MM.1S (cell line): Measurements from ENCODE around the gene APC2.

Experiments used
- DNase-seq: peaks from one replicate; pipeline ENCODE4 v3.0.0-alpha.2; 2015
- H2AFZ ChIP-seq: fragments of 300-600 bp; sonication (generic); 2 replicates; pipeline ENCODE4 v1.6.0; 2016; ENCODE audit warnings: antibody characterized with exemption, low read length
- H3F3A ChIP-seq: fragments of 300-600 bp; sonication (generic); 2 replicates; pipeline ENCODE4 v1.6.1; 2016; ENCODE audit warnings: mild to moderate bottlenecking, antibody characterized with exemption, low read length, moderate library complexity, mixed read lengths; ENCODE audit not compliant: insufficient read depth
- H3K27ac ChIP-seq: fragments of 300-600 bp; sonication (generic); 2 replicates; pipeline ENCODE4 v1.5.1; 2016; ENCODE audit warnings: mild to moderate bottlenecking, low read length
- H3K27me3 ChIP-seq: fragments of 300-600 bp; sonication (generic); replicated peaks from 2 replicates; pipeline ENCODE4 v1.6.0; 2016; ENCODE audit warnings: low read length; ENCODE audit not compliant: insufficient read depth
- H3K36me3 ChIP-seq: fragments of 300-600 bp; sonication (generic); replicated peaks from 2 replicates; pipeline ENCODE4 v1.6.1; 2016; ENCODE audit warnings: mild to moderate bottlenecking, low read length, mixed read lengths; ENCODE audit not compliant: insufficient read depth
- H3K4me1 ChIP-seq: fragments of 300-600 bp; sonication (generic); 2 replicates; pipeline ENCODE4 v1.6.1; 2016; ENCODE audit warnings: low read length, mixed read lengths
- H3K4me2 ChIP-seq: fragments of 300-600 bp; sonication (generic); 2 replicates; pipeline ENCODE4 v1.6.0; 2016; ENCODE audit warnings: low read depth, low read length
- H3K4me3 ChIP-seq: fragments of 300-600 bp; sonication (generic); 2 replicates; pipeline ENCODE4 v1.5.1; 2016; ENCODE audit warnings: low read length, mixed read lengths
- H3K79me2 ChIP-seq: fragments of 300-600 bp; sonication (generic); 2 replicates; pipeline ENCODE4 v1.6.1; 2016; ENCODE audit warnings: mixed run types, low read length, mixed read lengths
- H3K9ac ChIP-seq: fragments of 300-600 bp; sonication (generic); 2 replicates; pipeline ENCODE4 v1.6.1; 2016; ENCODE audit warnings: low read length, mixed read lengths
- H3K9me2 ChIP-seq: fragments of 300-600 bp; sonication (generic); replicated peaks from 2 replicates; pipeline ENCODE4 v1.6.1; 2016; ENCODE audit warnings: mild to moderate bottlenecking, low read length, mixed read lengths; ENCODE audit not compliant: insufficient read depth
- H3K9me3 ChIP-seq: fragments of 300-600 bp; sonication (generic); replicated peaks from 2 replicates; pipeline ENCODE4 v1.6.1; 2016; ENCODE audit warnings: mild to moderate bottlenecking, low read length, mixed read lengths; ENCODE audit not compliant: insufficient read depth
- H4K20me1 ChIP-seq: fragments of 300-600 bp; sonication (generic); 2 replicates; pipeline ENCODE4 v1.6.1; 2016; ENCODE audit warnings: mild to moderate bottlenecking, low read length, moderate library complexity, mixed read lengths; ENCODE audit not compliant: insufficient read depth
- EZH2 ChIP-seq: fragments of 300-600 bp; sonication (generic); optimal IDR thresholded peaks from 2 replicates; pipeline ENCODE3; 2017; ENCODE audit warnings: low read depth, mild to moderate bottlenecking, antibody characterized with exemption, low read length, mixed read lengths
- EZH2phosphoT487 ChIP-seq: fragments of 300-600 bp; sonication (generic); IDR thresholded peaks from 2 replicates; pipeline ENCODE4 v1.6.1; 2018; ENCODE audit warnings: antibody characterized with exemption, low read length
- TF ChIP-seq, protein P1 (sequence below): fragments of 300-600 bp; sonication (generic); IDR thresholded peaks from 2 replicates; pipeline ENCODE4 v1.5.1; 2016; ENCODE audit warnings: antibody characterized with exemption, low read length, mixed read lengths

APC2 gene

DNA sequence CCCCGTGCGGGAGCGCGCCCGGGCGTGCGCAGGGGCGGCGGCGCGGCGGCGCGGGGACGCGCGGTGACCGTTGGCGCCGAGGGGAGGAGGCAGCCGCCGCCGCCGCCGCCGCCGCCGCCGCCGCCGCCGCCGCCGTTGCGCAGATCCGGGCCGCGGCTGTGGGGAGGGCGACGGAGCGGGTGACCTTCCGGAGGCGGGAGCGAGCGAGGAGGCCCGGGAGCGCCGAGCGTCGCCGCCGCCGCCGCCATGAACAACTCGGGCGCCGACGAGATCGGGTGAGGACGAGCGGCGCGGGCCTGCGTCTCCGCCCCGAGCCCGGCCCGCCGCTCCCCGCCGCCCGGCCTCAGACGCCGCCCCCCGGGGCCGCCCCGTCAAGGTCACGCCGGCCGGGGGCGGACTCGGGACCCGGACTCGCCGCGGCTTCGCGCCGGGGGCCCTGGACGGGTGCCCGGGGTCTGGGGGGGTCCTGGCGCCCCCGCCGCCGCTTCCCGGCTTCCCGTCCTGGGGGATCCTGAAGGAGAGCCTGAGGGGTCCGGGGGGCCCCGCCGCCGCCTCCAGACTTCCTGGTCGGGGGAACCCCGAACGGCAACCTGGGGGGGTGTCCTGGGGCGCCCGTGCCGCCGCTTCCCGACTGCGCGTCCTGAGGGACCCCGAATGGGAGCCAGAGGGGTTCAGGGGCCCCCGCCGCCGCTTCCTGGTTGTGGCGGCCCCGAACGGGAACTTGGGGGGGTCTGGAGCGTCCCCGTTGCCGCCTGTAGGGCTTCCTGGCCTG, 42.2 kb upstream of the APC2 start, which contains the start of gene DAZAP1:
DAZAP1 (plus strand) TSS at position 59 of the 772 bp plus-strand sequence; CDS start at position 247, 188 bp downstream.
- H3K4me2 ChIP-seq: peak within 1 kb of the TSS; percentile 96
- H3K4me1 ChIP-seq: peaks cover 41% of the 10 kb centered on the region
- H3K9me3 ChIP-seq: no peaks in the 10 kb centered on the region
- H2AFZ ChIP-seq: peak within 1 kb of the TSS; percentile 84
- peak within 1 kb of the TSS; percentile 97 for H3K4me3 ChIP-seq
- peaks cover 15% of the 10 kb centered on the region for H3F3A ChIP-seq
- TF ChIP-seq EZH2: no peak
- no peak for TF ChIP-seq EZH2phosphoT487
- TF ChIP-seq, protein P1, sequence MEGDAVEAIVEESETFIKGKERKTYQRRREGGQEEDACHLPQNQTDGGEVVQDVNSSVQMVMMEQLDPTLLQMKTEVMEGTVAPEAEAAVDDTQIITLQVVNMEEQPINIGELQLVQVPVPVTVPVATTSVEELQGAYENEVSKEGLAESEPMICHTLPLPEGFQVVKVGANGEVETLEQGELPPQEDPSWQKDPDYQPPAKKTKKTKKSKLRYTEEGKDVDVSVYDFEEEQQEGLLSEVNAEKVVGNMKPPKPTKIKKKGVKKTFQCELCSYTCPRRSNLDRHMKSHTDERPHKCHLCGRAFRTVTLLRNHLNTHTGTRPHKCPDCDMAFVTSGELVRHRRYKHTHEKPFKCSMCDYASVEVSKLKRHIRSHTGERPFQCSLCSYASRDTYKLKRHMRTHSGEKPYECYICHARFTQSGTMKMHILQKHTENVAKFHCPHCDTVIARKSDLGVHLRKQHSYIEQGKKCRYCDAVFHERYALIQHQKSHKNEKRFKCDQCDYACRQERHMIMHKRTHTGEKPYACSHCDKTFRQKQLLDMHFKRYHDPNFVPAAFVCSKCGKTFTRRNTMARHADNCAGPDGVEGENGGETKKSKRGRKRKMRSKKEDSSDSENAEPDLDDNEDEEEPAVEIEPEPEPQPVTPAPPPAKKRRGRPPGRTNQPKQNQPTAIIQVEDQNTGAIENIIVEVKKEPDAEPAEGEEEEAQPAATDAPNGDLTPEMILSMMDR: no peak
- H3K9ac ChIP-seq: peak within 1 kb of the TSS; percentile 100
- peak within 1 kb of the TSS; percentile 77 for H3K27ac ChIP-seq
- peaks cover 50% of the 10 kb centered on the region for H3K79me2 ChIP-seq
- peaks cover 9% of the 10 kb centered on the region; the same call in 1 of the 2 replicates for H3K36me3 ChIP-seq
- peaks cover 41% of the 10 kb centered on the region for H4K20me1 ChIP-seq
- peaks cover 8% of the 10 kb centered on the region; the same call in 1 of the 2 replicates for H3K27me3 ChIP-seq
- DNase-seq: no peak
- no peaks in the 10 kb centered on the region for H3K9me2 ChIP-seq

DNA sequence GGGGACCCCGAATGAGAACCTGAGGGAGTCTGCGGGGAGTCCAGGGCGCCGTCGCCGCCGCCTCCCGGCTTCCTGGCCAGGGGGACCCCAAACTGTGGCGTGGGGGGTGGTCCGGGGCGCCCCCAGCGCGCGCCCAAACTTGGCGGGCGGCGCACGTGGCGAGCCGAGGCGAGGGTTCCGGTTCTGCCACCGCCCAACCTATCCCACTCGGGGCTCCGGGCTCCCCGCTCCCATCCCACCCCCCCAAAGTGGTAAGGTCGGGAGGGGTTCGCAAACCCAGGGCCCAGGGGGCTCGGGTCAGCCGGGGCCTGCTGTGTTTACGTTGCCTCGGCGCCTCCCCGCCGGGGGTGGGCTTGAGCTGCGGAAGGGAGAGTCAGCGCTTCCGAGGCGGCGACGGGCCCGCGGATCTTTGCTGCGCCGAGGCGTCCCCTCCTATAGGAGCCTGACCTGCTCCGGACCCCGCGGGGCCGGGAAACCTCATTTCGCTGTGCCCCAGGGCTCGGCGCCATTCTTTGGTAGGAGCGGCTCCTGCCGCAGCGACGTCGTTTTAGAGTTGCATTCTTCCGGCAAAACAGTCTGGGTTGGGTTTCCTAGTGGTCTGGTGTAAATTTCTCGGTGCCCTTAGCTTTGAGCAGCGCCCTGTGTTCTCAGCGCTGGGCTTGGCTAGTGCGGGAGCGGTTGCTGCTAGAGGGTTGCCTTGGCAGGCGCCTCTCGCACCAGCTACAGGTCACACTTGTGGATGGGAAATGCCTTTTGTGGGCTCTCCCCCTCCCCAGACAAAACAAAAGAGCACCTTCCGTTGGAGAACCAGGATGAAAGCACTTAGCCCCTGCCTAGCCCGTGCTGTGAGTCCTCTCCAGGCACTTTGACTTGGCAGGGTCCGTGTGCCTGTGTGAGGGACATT, 41.4 kb upstream of the APC2 start:
- Histone ChIP-seq H3K27ac (peak overlapping the region; percentile 77), H3K4me1 (peaks cover 49% of the 10 kb centered on the region), H3K9ac (peak overlapping the region; percentile 100), H3K79me2 (peaks cover 58% of the 10 kb centered on the region), H3K9me2 (no peaks in the 10 kb centered on the region), H3K4me2 (peak overlapping the region; percentile 90), H3F3A (peaks cover 23% of the 10 kb centered on the region), H3K4me3 (peak overlapping the region; percentile 97), H3K36me3 (peaks cover 13% of the 10 kb centered on the region; the same call in 1 of the 2 replicates), H3K27me3 (peaks cover 4% of the 10 kb centered on the region; the same call in 1 of the 2 replicates), H4K20me1 (peaks cover 49% of the 10 kb centered on the region), H3K9me3 (no peaks in the 10 kb centered on the region), H2AFZ (no peak overlapping the region)
- peak; percentile 59 for DNase-seq
- TF ChIP-seq EZH2: no peak
- TF ChIP-seq, protein P1: no peak

DNA sequence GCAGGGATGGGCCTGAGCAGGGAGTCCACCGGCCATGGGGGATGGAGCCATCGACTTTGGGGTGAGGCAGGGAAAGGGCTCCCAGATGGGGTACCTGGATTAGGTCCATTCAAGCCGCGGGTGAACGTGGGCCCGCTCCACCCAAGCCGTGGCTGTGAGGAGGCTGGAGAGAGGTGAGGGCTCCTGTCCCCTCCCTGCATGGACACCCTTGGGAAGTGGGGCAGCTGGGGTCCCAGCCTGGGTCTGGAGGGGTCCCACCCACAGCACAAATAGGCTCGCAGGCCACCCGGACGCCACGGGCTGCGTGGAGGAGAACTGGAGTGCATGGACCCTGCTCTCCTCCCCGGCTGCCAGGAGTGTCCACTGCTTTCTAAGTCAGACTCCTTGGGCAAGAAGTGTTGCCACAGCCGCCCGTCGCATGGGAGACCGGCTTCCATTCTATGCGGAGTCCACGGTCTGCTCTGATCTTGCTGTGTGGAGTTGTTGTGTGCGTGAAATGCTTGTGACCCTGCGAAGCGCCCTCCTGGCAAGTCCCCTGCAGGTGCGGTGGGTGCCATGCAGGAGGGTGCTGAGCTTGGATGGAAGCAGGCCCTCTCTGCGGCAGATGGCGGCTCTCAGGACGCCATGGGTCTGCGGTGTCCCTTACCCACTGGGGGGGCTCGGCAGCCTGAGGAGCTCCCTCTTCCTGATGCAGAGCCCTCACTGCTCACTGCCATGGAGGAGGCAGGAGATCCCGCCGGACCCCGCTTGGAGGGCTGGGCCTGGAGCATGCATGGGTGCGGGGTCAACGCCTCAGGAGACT, 40.5 kb upstream of the APC2 start:
- Histone ChIP-seq H3K79me2 (peaks cover 67% of the 10 kb centered on the region), H3K27ac (peak overlapping the region; percentile 77; the same call in 1 of the 2 replicates), H3K4me2 (peak overlapping the region; percentile 90), H3K4me3 (peak overlapping the region; percentile 97), H3K27me3 (0 out of 2 replicates have a peak, but pooled peaks cover 2% of the 10 kb centered on the region), H3F3A (peaks cover 31% of the 10 kb centered on the region), H4K20me1 (peaks cover 56% of the 10 kb centered on the region), H3K9me3 (no peaks in the 10 kb centered on the region), H3K36me3 (peaks cover 13% of the 10 kb centered on the region; the same call in 1 of the 2 replicates), H3K9me2 (no peaks in the 10 kb centered on the region), H3K4me1 (peaks cover 52% of the 10 kb centered on the region), H2AFZ (no peak overlapping the region), H3K9ac (peak overlapping the region; percentile 100)
- no peak for DNase-seq
- TF ChIP-seq EZH2 (no peak), EZH2phosphoT487 (no peak)
- TF ChIP-seq, protein P1: no peak
